Aorta (tissue), 5 donors: ENCODE measurements around the gene ARID1B. TPM values are rescaled to one million over a fixed set of nuclear protein-coding genes. Genes with fewer than 3 reads are reported as not detected.

Experiments
- ATAC-seq: fragments of 200-7000 bp; cut with Tn5 transposase; one replicate; pipeline ENCODE4 v1.9.1; 2022; ENCODE audit warnings: moderate library complexity; ENCODE audit not compliant: low FRiP score
- DNase-seq, 2 donors: peaks; one replicate each; pipeline ENCODE4 v3.0.0-alpha.2; 2020
- H3K27ac ChIP-seq, 2 donors: one replicate each; pipeline ENCODE4 v1.5.1; 2013; ENCODE audit warnings: low read length in 2 of 2, mild to moderate bottlenecking in 2 of 2, moderate library complexity in 2 of 2, control low read depth in 1 of 2, inconsistent platforms in 1 of 2, low read depth in 1 of 2
- H3K27me3 ChIP-seq, 2 donors: one replicate each; pipeline ENCODE4 v1.6.1; 2013; ENCODE audit warnings: control low read depth in 1 of 2, low read length in 1 of 2, mild to moderate bottlenecking in 1 of 2, moderate library complexity in 1 of 2; ENCODE audit not compliant: insufficient read depth in 2 of 2, control insufficient read depth in 1 of 2
- H3K36me3 ChIP-seq, 2 donors: one replicate each; pipeline ENCODE4 v1.6.1; 2013; ENCODE audit warnings: control low read depth in 1 of 2, low read length in 1 of 2, mild to moderate bottlenecking in 1 of 2; ENCODE audit not compliant: insufficient read depth in 2 of 2, control insufficient read depth in 1 of 2
- H3K4me1 ChIP-seq, 2 donors: one replicate each; pipeline ENCODE4 v1.6.1; 2013; ENCODE audit warnings: low read length in 2 of 2, control low read depth in 1 of 2, mild to moderate bottlenecking in 1 of 2, moderate library complexity in 1 of 2; ENCODE audit not compliant: insufficient read depth in 2 of 2, control insufficient read depth in 1 of 2
- H3K4me3 ChIP-seq, 2 donors: one replicate each; pipeline ENCODE4 v1.5.1; 2013; ENCODE audit warnings: low read length in 2 of 2, control low read depth in 1 of 2, mild to moderate bottlenecking in 1 of 2
- H3K9me3 ChIP-seq: one replicate; pipeline ENCODE4 v1.6.1; 2013; ENCODE audit warnings: mild to moderate bottlenecking, low read length; ENCODE audit not compliant: control insufficient read depth
- WGBS, 2 donors: extraction: QIAGEN DNeasy Blood & Tissue Kit; methylation state at CpG; one replicate each; pipeline ENCODE4 v1.1.7; 2013; 5-methylcytosine and 5-hydroxymethylcytosine counted together
- intact Hi-C, 2 donors: fragments of 100-400 bp; cut with DNase I; formaldehyde crosslinking; loops; one replicate each; pipeline versions ENCODE4 v1.14.2 to v1.15.0; 2022
- polyA plus RNA-seq, 2 donors: library from polyadenylated mRNA; stranded (reverse); fragments of 200-250 nt; gene quantifications; one replicate each; pipeline ENCODE4 v1.2.3, GENCODE V29; 2013
- total RNA-seq, 2 donors: library from RNA; stranded (reverse); fragmentation: NEBNext Ultra II Directional; extraction: Animal tissue kit (Norgen Biotek cat#: 25700); gene quantifications; one replicate each; pipeline ENCODE4 v1.2.1, GENCODE V29; 2021
- donor health status: healthy with polysubstance abuse.
- donor health status: Bipolar disorder and iron deficiency.
- donor health status: DM: no; HTN: no; CAD: no.
- donor health status: DM: no; HTN: no; CAD: no.
- donor health status: DM: yes; HTN: yes; CAD: no.

ARID1B gene
- total and polyA plus RNA-seq, 4 donors, result 6.5 to 143 (median 54.5) TPM

DNA sequence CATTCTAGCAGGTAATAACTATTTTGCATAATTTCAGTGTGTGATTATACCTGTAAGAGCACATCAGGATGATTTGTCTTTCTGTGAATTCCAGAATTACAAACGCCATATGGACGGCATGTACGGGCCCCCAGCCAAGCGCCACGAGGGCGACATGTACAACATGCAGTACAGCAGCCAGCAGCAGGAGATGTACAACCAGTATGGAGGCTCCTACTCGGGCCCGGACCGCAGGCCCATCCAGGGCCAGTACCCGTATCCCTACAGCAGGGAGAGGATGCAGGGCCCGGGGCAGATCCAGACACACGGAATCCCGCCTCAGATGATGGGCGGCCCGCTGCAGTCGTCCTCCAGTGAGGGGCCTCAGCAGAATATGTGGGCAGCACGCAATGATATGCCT lies 423.4 kb downstream of the ARID1B start:
- Histone ChIP-seq H3K9me3 (no peaks in the 10 kb centered on the region), H3K27ac (no peak overlapping the region), H3K4me3 (no peak overlapping the region), H3K4me1 (no peaks in the 10 kb centered on the region), H3K27me3 (no peaks in the 10 kb centered on the region), H3K36me3 (peaks cover 0 to 3% of the 10 kb centered on the region in 2 donors)
- ATAC-seq (no peak), DNase-seq (no peak)
- intact Hi-C loops, result no loop called here
- 91% methylated on average over 17 of the region's 17 CpGs for WGBS, 2 donors

DNA sequence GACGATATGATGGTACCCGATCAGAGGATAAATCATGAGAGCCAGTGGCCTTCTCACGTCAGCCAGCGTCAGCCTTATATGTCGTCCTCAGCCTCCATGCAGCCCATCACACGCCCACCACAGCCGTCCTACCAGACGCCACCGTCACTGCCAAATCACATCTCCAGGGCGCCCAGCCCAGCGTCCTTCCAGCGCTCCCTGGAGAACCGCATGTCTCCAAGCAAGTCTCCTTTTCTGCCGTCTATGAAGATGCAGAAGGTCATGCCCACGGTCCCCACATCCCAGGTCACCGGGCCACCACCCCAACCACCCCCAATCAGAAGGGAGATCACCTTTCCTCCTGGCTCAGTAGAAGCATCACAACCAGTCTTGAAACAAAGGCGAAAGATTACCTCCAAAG lies 423.9 kb downstream of the ARID1B start:
- Histone ChIP-seq H3K9me3 (no peaks in the 10 kb centered on the region), H3K4me3 (no peak overlapping the region), H3K27me3 (no peaks in the 10 kb centered on the region), H3K4me1 (no peaks in the 10 kb centered on the region), H3K27ac (no peak overlapping the region), H3K36me3 (peaks cover 0 to 3% of the 10 kb centered on the region in 2 donors)
- no peak for ATAC-seq
- DNase-seq, result no peak
- 92 to 94% methylated on average over 17 of the region's 17 CpGs for WGBS, 2 donors
- intact Hi-C loops, result no loop called here

DNA sequence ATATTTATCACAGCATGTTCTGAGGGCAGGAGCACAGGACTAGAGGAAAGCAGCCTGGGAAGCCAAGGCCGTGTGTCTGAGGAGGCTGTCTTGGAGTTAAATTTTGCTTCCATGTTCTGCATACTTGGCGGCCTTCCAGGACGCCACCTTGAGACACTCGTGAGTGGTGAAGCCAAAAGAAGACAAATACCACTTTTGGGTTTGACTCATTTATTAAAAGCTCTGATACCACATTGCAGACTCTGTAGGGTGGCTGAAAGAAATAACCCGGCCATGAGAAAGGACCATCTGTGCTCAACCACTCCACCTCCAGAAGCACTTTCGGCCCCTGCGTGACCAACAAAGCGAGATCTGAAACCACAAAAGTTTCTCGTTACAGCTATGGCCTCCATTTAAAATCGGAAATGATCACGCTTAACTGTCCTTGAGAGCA lies 426.1 kb downstream of the ARID1B start:
- Histone ChIP-seq H3K27me3 (no peaks in the 10 kb centered on the region), H3K4me1 (no peaks in the 10 kb centered on the region), H3K4me3 (no peak overlapping the region), H3K36me3 (peaks cover 0 to 9% of the 10 kb centered on the region in 2 donors), H3K27ac (no peak overlapping the region), H3K9me3 (no peaks in the 10 kb centered on the region)
- DNase-seq (no peak), ATAC-seq (no peak)
- intact Hi-C loops, result no loop called here
- WGBS, 2 donors, result 75 to 80% methylated on average over 11 of the region's 11 CpGs

DNA sequence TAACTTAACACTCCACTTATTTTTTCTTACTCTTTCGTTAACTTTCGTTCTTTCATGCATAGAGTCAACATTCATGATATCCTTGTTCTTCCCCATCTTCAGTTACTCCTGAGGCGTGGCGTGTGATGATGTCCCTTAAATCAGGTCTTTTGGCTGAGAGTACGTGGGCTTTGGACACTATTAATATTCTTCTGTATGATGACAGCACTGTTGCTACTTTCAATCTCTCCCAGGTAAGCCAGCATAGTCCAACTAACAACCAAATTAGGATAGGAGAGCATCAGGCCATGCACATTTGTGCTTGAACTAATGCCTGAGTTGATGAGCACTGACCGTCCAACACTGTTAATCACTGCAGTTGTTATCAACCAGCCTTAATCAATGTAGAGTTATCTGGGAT lies 426.6 kb downstream of the ARID1B start:
- H3K4me1 ChIP-seq, result no peaks in the 10 kb centered on the region
- no peaks in the 10 kb centered on the region for H3K9me3 ChIP-seq
- DNase-seq (no peak), ATAC-seq (no peak)
- H3K4me3 ChIP-seq, result no peak overlapping the region
- WGBS, 2 donors, result 94 to 97% methylated on average over 6 of the region's 6 CpGs
- intact Hi-C loops, result loop anchor here in 1 of 2 donors (2.0 kb wide), 1 partner anchor 15 kb away; no protein-coding TSS in a partner anchor
- H3K27ac ChIP-seq, result no peak overlapping the region
- no peaks in the 10 kb centered on the region for H3K27me3 ChIP-seq
- peaks cover 0 to 9% of the 10 kb centered on the region in 2 donors for H3K36me3 ChIP-seq

DNA sequence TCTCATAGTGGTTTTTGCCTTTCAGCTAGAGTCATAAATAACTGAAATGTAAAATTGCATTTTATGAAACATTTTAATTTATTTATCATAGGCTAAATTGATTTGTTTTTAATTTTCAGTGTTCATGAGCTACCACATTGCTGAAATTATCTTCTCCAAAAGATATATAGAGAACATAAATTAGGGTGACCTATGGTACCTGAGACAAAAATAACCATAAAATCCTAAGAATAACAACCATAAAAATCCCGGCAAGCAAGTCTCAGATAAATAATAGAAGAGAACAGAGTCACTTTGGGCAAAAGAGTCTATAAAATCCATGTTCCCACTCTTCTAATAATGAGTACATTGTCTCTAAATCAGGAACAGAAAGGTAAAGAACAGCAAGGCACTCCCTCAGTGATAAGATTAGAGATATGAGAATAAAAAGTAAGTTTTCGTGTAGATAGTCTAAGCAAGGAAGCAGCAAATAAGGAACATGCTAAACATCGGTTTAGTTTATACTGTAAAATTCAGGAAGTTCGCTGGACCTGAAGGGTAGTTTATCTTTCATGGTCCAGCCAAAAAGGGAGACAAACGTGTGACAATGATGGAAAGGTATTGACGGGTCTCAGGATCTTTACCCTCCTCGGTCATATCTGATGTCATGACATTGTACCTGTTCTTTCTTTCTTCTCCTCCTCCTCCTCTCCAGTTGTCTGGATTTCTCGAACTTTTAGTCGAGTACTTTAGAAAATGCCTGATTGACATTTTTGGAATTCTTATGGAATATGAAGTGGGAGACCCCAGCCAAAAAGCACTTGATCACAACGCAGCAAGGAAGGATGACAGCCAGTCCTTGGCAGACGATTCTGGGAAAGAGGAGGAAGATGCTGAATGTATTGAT lies 428.5 kb downstream of the ARID1B start:
- no peak overlapping the region for H3K27ac ChIP-seq
- no peak for ATAC-seq
- peaks cover 0 to 9% of the 10 kb centered on the region in 2 donors for H3K36me3 ChIP-seq
- H3K27me3 ChIP-seq, result no peaks in the 10 kb centered on the region
- WGBS, 2 donors, result 54 to 67% methylated on average over 11 of the region's 11 CpGs
- no peak overlapping the region for H3K4me3 ChIP-seq
- intact Hi-C loops, result loop anchor here in 1 of 2 donors (2.0 kb wide), 1 partner anchor 13 kb away; no protein-coding TSS in a partner anchor
- H3K4me1 ChIP-seq, result no peaks in the 10 kb centered on the region
- DNase-seq, result no peak
- no peaks in the 10 kb centered on the region for H3K9me3 ChIP-seq

DNA sequence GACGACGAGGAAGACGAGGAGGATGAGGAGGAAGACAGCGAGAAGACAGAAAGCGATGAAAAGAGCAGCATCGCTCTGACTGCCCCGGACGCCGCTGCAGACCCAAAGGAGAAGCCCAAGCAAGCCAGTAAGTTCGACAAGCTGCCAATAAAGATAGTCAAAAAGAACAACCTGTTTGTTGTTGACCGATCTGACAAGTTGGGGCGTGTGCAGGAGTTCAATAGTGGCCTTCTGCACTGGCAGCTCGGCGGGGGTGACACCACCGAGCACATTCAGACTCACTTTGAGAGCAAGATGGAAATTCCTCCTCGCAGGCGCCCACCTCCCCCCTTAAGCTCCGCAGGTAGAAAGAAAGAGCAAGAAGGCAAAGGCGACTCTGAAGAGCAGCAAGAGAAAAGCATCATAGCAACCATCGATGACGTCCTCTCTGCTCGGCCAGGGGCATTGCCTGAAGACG lies 429.2 kb downstream of the ARID1B start:
- no peaks in the 10 kb centered on the region for H3K27me3 ChIP-seq
- intact Hi-C loops, result no loop called here
- WGBS, 2 donors, result 95 to 97% methylated on average over 23 of the region's 23 CpGs
- no peaks in the 10 kb centered on the region for H3K4me1 ChIP-seq
- H3K9me3 ChIP-seq, result no peaks in the 10 kb centered on the region
- DNase-seq (no peak), ATAC-seq (no peak)
- no peak overlapping the region for H3K4me3 ChIP-seq
- no peak overlapping the region for H3K27ac ChIP-seq
- H3K36me3 ChIP-seq, result peaks cover 0 to 6% of the 10 kb centered on the region in 2 donors

DNA sequence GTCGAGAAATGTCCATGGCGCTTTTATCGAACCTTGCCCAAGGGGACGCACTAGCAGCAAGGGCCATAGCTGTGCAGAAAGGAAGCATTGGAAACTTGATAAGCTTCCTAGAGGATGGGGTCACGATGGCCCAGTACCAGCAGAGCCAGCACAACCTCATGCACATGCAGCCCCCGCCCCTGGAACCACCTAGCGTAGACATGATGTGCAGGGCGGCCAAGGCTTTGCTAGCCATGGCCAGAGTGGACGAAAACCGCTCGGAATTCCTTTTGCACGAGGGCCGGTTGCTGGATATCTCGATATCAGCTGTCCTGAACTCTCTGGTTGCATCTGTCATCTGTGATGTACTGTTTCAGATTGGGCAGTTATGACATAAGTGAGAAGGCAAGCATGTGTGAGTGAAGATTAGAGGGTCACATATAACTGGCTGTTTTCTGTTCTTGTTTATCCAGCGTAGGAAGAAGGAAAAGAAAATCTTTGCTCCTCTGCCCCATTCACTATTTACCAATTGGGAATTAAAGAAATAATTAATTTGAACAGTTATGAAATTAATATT lies 430.4 kb downstream of the ARID1B start:
- 94 to 95% methylated on average over 15 of the region's 15 CpGs for WGBS, 2 donors
- intact Hi-C loops, result no loop called here
- Histone ChIP-seq H3K4me1 (no peaks in the 10 kb centered on the region), H3K4me3 (no peak overlapping the region), H3K27me3 (no peaks in the 10 kb centered on the region), H3K27ac (no peak overlapping the region), H3K9me3 (no peaks in the 10 kb centered on the region), H3K36me3 (peaks cover 0 to 6% of the 10 kb centered on the region in 2 donors)
- no peak for ATAC-seq
- peak in 1 of 2 donors; percentile 63 for DNase-seq

DNA sequence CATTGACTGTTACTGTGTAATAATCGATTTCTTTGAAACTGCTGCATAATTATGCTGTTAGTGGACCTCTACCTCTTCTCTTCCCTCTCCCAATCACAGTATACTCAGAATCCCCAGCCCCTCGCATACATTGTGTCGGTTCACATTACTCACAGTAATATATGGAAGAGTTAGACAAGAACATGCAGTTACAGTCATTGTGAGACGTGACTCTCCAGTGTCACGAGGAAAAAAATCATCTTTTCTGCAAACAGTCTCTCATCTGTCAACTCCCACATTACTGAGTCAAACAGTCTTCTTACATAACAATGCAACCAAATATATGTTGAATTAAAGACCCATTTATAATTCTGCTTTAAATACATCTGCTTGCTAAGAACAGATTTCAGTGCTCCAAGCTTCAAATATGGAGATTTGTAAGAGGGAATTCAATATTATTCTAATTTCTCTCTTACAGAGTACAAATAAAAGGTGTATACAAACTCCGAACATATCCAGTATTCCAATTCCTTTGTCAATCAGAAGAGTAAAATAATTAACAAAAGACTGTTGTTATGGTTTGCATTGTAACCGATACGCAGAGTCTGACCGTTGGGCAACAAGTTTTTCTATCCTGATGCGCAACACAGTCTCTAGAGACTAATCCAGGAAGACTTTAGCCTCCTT lies 432.8 kb downstream of the ARID1B start:
- 84 to 86% methylated on average over 10 of the region's 10 CpGs for WGBS, 2 donors
- H3K4me3 ChIP-seq, result no peak overlapping the region
- H3K27me3 ChIP-seq, result no peaks in the 10 kb centered on the region
- peaks cover 0 to 6% of the 10 kb centered on the region in 2 donors for H3K36me3 ChIP-seq
- no peaks in the 10 kb centered on the region for H3K9me3 ChIP-seq
- DNase-seq (no peak), ATAC-seq (no peak)
- H3K27ac ChIP-seq, result no peak overlapping the region
- intact Hi-C loops, result no loop called here
- no peaks in the 10 kb centered on the region for H3K4me1 ChIP-seq
